Right renal pelvis (tissue), 4 donors: ENCODE data around the gene FBXO38. TPM values are rescaled to one million over a fixed set of nuclear protein-coding genes. Genes with fewer than 3 reads are reported as not detected.

Source experiments
- DNase-seq, 4 donors: peaks; one replicate each; pipeline ENCODE4 v3.0.0-alpha.2; 2013; ENCODE audit warnings: low read depth in 4 of 4, low spot score in 3 of 4, missing footprints in 1 of 4
- polyA plus RNA-seq, 4 donors: library from polyadenylated mRNA; unstranded; fragments of 120-200 nt; gene quantifications; one replicate each; pipeline ENCODE4 v1.2.1, GENCODE V29; 2013; ENCODE audit not compliant: insufficient read length in 4 of 4

FBXO38 gene, protein sequence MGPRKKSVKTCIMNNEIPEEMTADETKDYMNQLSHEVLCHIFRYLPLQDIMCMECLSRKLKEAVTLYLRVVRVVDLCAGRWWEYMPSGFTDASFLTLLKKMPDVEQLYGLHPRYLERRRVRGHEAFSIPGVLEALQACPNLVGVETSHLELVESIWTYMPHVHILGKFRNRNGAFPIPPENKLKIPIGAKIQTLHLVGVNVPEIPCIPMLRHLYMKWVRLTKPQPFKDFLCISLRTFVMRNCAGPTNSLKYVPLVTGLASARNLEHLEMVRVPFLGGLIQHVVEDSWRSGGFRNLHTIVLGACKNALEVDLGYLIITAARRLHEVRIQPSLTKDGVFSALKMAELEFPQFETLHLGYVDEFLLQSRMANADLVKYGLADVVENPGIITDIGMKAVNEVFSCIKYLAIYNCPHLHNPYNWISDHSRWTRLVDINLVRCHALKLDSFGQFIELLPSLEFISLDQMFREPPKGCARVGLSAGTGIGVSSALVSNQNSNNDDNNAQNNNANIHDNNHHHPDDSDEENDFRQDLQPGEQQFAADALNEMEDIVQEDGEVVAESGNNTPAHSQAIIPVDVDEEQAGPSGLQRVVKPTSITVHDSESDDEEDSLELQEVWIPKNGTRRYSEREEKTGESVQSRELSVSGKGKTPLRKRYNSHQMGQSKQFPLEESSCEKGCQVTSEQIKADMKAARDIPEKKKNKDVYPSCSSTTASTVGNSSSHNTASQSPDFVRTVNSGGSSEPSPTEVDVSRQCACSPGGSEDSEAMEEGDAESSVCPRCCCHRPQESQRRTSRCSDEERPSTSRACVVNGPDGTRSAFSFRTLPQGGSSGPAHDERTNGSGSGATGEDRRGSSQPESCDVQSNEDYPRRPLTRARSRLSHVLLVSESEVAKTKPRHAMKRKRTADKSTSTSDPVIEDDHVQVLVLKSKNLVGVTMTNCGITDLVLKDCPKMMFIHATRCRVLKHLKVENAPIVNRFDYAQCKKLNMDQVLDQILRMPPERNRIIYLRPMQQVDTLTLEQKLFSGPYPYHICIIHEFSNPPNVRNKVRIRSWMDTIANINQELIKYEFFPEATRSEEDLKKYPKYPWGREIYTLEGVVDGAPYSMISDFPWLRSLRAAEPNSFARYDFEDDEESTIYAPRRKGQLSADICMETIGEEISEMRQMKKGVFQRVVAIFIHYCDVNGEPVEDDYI
- polyA plus RNA-seq, result 10 to 100 TPM; 41.3 to 49.8 (median 44.8) TPM

GRCh38 chr5:148383564-148384379, at the start of gene FBXO38:
Gene FBXO38 (plus strand): TSS chr5:148383958. CDS start chr5:148394777, 10,819 bp downstream.
- DNase-seq, result peak; percentile 86 to 95 (median 93)

DNA sequence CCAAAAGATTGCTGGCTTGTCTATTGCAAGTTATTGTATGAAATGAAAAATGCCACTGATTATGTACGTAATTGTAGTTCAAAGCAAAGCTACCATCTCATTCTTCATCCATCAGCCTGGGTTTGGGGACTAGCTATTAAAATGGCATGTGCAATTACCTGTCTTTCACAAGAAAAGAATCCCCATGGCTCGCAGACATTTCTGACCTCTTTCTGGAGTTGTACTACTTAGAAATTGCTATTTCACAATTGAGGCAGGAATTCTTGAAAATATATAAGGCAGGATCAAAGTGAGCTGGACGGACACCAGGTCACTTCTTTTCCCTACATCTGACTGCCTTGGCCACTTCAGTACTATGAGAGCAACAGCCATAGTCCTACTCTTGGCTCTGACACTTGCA, 48.5 kb upstream of the FBXO38 start, which contains the start of gene SPINK9:
Gene SPINK9, plus strand, starts transcription at position 301 of the 400 bp plus-strand sequence. Its CDS starts 55 bp downstream, at position 356.
- DNase-seq, result no peak

- DNase-seq, result no peak
Observed at GRCh38 chr5:148336704-148337435, 46.9 kb upstream of the FBXO38 start.

DNA sequence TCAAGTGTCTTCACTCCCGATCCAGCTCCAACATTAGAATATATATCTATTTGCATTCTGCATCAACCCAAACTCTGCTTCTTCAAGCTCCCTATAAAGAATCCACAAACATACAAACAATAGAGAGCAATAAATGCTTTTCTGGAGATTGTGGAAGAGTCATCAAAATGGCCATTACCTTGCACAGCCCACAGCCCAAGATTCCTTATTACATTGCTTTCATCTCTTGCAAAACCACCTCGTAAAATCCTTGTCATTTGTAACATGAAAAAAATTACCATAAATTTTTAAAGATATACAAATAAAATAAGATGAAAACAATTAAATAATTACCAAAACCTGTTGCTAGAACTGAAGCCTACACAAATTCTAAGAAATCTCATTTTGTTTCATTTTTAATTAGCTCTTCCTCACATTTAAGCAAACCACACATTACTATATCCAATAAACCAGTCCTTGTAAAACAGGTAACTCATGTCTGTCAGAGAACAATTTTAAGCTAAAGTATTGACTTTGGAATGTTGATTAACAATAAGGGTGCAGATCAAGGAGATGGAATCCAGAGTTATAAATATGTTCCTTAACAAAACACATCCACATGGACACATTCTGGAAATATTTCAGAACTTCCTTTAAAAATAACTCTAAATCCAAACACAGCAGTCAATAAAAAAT, 41.2 kb upstream of the FBXO38 start:
- no peak for DNase-seq

- no peak for DNase-seq
Observed at GRCh38 chr5:148343046-148343407, 40.7 kb upstream of the FBXO38 start.

DNA sequence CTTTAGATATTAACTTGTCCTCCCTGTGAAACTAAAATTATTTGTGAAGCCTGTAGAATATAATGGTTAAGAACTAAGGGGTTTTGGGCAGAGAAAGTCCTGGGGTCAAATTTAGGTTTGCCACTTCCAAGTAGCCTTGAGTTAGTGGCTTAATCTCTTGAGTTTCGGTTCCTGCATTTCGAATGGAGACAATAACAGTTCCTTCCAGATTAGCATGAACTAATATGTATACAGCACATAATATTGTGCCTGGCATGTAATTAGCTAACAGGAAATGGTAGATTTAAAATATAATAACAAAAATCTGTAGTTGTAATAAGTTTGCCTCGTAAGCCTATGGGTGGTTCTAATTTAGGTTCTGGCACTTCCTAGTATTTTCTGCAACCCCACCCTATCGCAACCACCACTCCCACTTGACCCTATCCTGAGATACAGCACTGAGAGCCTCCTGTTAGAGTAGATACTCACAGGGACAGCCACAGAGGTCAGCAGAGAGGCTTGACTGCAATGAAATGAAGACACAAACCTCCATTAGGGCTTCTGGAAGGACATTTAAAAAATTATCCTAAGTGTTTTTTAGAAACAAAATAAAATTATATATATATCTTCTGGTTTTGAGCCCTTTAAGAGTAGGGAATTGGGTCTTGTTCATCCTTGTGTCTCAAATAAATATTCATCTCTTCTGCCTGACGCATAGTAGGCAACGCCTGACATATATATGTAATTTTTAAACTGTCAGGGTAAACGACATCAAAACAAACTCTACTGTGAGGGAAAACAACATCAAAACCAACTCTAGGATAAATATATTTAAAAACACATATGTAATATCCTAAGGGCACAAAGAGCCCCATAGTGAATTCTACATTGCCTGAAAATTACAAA, 39.9 kb upstream of the FBXO38 start:
- DNase-seq, result no peak

GRCh38 chr5:148347706-148348105, 36.1 kb upstream of the FBXO38 start:
- no peak for DNase-seq

DNA sequence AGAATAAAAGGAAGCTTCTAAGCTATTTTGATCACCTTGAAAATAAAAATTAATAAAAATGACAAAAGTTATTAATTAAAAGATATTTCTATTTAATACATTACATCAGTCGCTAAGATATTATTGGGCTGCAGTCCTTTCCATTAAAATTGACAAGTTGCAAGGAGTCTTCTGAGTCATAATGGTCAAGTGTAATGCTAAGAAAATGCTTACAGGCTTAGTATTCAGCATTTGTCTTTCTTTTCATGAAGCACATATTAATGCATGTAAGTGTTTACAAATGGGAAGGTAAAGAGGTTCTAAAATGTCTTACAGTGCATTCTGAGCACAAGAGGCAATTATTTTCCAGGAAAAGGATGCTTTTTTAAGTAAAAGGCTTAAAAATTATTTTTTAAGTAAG, 31.1 kb upstream of the FBXO38 start:
- DNase-seq, result no peak

- no peak for DNase-seq
Observed at GRCh38 chr5:148353634-148354033, 30.1 kb upstream of the FBXO38 start.

DNA sequence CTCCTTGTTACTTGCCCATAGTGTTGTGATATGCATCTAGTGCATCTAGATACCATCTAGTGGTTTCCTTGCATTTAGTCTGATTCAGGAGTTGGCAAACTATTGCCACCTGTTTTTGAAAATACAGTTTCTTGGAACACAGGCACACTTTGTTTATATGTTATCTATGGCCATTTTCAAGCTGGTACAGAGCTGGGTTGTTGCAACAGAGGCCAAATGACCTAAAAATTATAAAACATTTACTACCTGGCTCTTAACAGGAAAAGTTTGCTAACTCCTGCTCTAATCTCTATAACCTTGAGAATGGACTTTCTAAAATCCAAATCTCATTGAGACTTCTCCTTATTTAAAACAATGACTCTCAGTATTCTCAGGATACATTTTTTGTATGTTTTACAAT, 19.4 kb upstream of the FBXO38 start:
- DNase-seq, result no peak

DNA sequence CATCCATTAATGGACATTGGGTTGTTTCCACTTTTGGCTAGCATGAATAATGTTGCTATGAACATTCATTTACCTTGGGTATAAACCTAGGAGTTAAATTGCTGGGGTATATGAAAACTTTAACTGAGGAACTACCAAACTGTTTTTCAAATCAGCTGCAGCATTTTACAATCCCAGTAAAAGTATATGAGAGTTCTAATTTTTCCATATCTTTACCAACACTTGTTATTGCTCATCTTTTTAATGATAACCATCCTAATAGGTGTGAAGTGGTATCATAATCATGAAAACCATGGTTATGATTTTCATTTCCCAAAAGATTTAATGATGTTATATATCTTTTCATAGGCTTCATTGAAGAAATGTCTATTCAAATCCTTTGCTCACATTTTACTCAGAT, 15.5 kb upstream of the FBXO38 start:
- no peak for DNase-seq

GRCh38 chr5:148372166-148372725, 11.5 kb upstream of the FBXO38 start:
- no peak for DNase-seq

GRCh38 chr5:148372893-148373292, 10.9 kb upstream of the FBXO38 start:
- DNase-seq, result no peak

DNA sequence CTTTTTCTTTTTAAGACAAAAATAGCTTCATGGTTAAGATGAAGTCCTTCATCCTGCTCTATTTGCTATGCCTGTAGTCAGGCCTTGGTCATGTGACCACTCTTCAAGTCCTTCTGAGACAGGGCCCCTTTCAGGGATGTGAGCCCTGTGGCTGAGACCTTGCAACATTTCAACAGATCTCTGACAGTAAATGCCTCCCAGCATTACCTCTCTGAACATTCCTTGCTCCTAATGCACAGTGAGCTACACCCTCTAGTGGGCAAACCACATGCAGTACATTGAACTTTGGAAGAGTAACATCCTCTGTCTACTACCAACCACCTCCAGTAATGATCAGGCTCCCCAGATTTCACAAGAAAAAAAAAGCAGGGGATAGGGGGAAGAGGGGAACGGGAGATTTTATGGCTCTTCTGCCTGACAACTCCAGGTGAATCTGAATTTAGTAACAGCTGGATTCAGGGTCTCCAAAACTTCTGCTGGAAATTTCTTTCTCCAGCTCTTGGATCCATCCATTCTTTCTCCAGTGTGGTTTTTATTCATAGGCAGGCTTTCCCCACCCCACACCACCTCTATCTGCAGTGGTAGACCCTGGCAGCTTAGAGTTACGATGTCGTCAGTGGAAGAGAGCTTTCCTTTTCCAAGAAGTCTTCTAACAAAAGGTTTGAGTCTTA, 8.9 kb upstream of the FBXO38 start:
- DNase-seq, result peak in 3 of 4 donors; percentile 3 to 12 (median 9)

GRCh38 chr5:148376198-148376597, 7.6 kb upstream of the FBXO38 start:
- DNase-seq, result no peak

DNA sequence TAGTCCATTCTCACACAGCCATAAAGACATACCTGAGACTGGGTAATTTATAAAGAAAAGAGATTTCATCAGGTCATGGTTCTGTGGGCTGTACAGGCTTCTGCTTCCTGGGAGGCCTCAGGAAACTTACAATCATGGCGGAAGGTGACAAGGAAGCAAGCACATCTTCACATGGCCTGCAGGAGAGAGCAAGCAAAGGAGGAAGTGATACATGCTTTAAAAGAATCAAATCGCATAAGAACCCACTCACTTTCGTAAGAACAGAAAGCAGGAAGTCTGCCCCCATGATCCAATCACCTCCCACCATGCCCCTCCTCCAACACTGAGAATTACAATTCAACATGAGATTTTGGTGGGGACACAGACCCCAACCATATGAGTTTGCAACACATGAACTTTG, 5.1 kb upstream of the FBXO38 start:
- no peak for DNase-seq

- DNase-seq, result no peak
Observed at GRCh38 chr5:148379340-148379739, 4.4 kb upstream of the FBXO38 start.
